Loucy (cell line): ENCODE results near the gene RALB.

Experiments
- EZH2phosphoT487 ChIP-seq: fragments of 200-600 bp; IDR thresholded peaks from 2 replicates; pipeline ENCODE4 v1.6.1; 2018; ENCODE audit warnings: antibody characterized with exemption, mild to moderate bottlenecking, moderate library complexity, borderline replicate concordance
- TF ChIP-seq, protein P1 (sequence below): fragments of 200-600 bp; sonication (generic); conservative IDR thresholded peaks from 2 replicates; pipeline ENCODE4 v1.5.1; 2014; ENCODE audit warnings: mild to moderate bottlenecking, antibody characterized with exemption, low read length

DNA sequence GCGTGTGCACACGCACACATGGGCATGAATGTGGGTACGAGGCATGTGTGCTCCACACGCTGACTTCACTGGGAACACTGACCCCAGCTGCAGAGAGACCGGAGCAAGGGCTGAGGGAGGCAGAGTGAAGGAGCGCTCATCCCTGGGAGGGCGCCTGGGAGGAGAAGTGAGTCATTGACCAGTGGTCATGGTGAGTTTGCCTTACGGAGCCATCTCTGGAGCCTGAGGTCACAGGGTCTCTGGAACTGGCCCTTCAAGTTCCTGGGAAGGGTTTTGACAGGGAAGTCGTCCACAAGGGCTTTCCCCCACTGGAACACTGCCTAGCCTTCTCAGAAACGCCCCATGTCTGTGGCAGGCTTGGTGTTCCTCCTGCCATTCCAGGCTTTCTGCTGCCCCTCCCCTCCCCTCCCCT, 15.2 kb upstream of the RALB start:
- TF ChIP-seq EZH2phosphoT487: no peak
- TF ChIP-seq, protein P1, sequence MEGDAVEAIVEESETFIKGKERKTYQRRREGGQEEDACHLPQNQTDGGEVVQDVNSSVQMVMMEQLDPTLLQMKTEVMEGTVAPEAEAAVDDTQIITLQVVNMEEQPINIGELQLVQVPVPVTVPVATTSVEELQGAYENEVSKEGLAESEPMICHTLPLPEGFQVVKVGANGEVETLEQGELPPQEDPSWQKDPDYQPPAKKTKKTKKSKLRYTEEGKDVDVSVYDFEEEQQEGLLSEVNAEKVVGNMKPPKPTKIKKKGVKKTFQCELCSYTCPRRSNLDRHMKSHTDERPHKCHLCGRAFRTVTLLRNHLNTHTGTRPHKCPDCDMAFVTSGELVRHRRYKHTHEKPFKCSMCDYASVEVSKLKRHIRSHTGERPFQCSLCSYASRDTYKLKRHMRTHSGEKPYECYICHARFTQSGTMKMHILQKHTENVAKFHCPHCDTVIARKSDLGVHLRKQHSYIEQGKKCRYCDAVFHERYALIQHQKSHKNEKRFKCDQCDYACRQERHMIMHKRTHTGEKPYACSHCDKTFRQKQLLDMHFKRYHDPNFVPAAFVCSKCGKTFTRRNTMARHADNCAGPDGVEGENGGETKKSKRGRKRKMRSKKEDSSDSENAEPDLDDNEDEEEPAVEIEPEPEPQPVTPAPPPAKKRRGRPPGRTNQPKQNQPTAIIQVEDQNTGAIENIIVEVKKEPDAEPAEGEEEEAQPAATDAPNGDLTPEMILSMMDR: no peak
